K562 (cell line): ENCODE results near the gene IPO9. TPM values are rescaled to one million over a fixed set of nuclear protein-coding genes. Genes with fewer than 3 reads are reported as not detected.

Source experiments
- ATAC-seq: fragments of 200-7000 bp; cut with Tn5 transposase; 3 replicates; pipeline ENCODE4 v1.9.1; 2020; ENCODE audit warnings: moderate library complexity
- BruUV-seq: library from RNA; stranded (reverse); fragments of 400-500 nt; replicated peaks from 2 replicates; lab custom pipeline; 2021; lab: Mats Ljungman, UMichigan
- CTCF ChIA-PET: fragments of 300-600 bp; formaldehyde crosslinking; extraction: SDS; loops from one replicate; lab custom pipeline; 2021; ENCODE audit warnings: low intra/inter-chr PET ratio; lab: Yijun Ruan, JAX
- POLR2A ChIA-PET: fragments of 300-600, 350-650 bp; sonication (Branson Sonifier 250); formaldehyde crosslinking; extraction: SDS; loops from one replicate; lab custom pipeline; 2021; ENCODE audit warnings: antibody characterized with exemption, inconsistent platforms; lab: Yijun Ruan, JAX
- DNase-seq, 4 experiments: peaks; one replicate each; pipeline versions ENCODE4 v3.0.0 to v3.0.0-alpha.2; 2011 to 2018; ENCODE audit warnings: low spot score in 3 of 4, mixed read lengths in 3 of 4; ENCODE audit errors: extremely low read depth in 1 of 4
- FAIRE-seq: peaks from 2 replicates; lab custom pipeline; 2011; peaks lifted over from hg19 to GRCh38; lab: Jason Lieb, UNC
- H2AFZ ChIP-seq: 2 replicates; pipeline ENCODE4 v1.6.0; 2011; ENCODE audit warnings: low read depth, low read length, control low read depth, inconsistent platforms
- H3K27ac ChIP-seq: fragments of 200-600 bp; 3 replicates; pipeline ENCODE4 v1.8.0; 2011; ENCODE audit warnings: low read depth, mild to moderate bottlenecking, control low read depth, inconsistent platforms, low read length, moderate library complexity, mixed read lengths; ENCODE audit errors: extremely low read depth
- H3K27me3 ChIP-seq, 2 experiments: fragments of 300-600 bp in 1 of 2; 2 replicates in 1 of 2; 3 replicates in 1 of 2; pipeline versions ENCODE4 v1.6.0 to v1.8.0; 2011; ENCODE audit warnings: inconsistent platforms in 2 of 2, low read length in 2 of 2, mild to moderate bottlenecking in 1 of 2, mixed read lengths in 1 of 2, moderate library complexity in 1 of 2; ENCODE audit not compliant: control insufficient read depth in 2 of 2, insufficient read depth in 2 of 2
- H3K36me3 ChIP-seq: fragments of 300-600 bp; 3 replicates; pipeline ENCODE4 v1.8.0; 2011; ENCODE audit warnings: mild to moderate bottlenecking, low read length, inconsistent platforms; ENCODE audit not compliant: control insufficient read depth, insufficient read depth
- H3K4me1 ChIP-seq, 2 experiments: fragments of 200-600 bp in 1 of 2; replicated peaks in 1 of 2; 2 replicates in 1 of 2; 3 replicates in 1 of 2; pipeline versions ENCODE4 v1.5.1 to v1.8.0; 2011; ENCODE audit warnings: inconsistent platforms in 2 of 2, low read length in 2 of 2, mild to moderate bottlenecking in 1 of 2, mixed read lengths in 1 of 2, moderate library complexity in 1 of 2; ENCODE audit not compliant: control insufficient read depth in 2 of 2, insufficient read depth in 2 of 2
- H3K4me2 ChIP-seq: 2 replicates; pipeline ENCODE4 v1.6.1; 2011; ENCODE audit warnings: low read length, control low read depth, inconsistent platforms, mixed read lengths; ENCODE audit not compliant: insufficient read depth
- H3K4me3 ChIP-seq: fragments of 200-600 bp; sonication (generic), shearing (Covaris generic); 2 replicates; pipeline ENCODE4 v1.5.1; 2016; ENCODE audit warnings: control low read depth, inconsistent platforms
- H3K79me2 ChIP-seq: fragments of 200-600 bp; 3 replicates; pipeline ENCODE4 v1.8.0; 2011; ENCODE audit warnings: low read length, inconsistent platforms; ENCODE audit not compliant: control insufficient read depth, insufficient read depth
- H3K9ac ChIP-seq, 2 experiments: 2 replicates each; pipeline versions ENCODE4 v1.6.0 to v1.6.1; 2011; ENCODE audit warnings: low read depth in 2 of 2, low read length in 2 of 2, control low read depth in 1 of 2, inconsistent platforms in 1 of 2, mild to moderate bottlenecking in 1 of 2, mixed read lengths in 1 of 2; ENCODE audit not compliant: insufficient read depth in 1 of 2
- H3K9me1 ChIP-seq: one replicate; pipeline ENCODE4 v1.6.0; 2011; ENCODE audit warnings: inconsistent platforms, mild to moderate bottlenecking, low read length, moderate library complexity; ENCODE audit not compliant: control insufficient read depth, insufficient read depth
- H3K9me3 ChIP-seq: replicated peaks from 2 replicates; pipeline ENCODE4 v1.5.1; 2011; ENCODE audit warnings: low read depth, low read length, inconsistent platforms; ENCODE audit not compliant: control insufficient read depth, insufficient read depth
- H4K20me1 ChIP-seq: replicated peaks from 2 replicates; pipeline ENCODE4 v1.6.1; 2011; ENCODE audit warnings: low read length, inconsistent platforms, mixed read lengths; ENCODE audit not compliant: control insufficient read depth, insufficient read depth
- KDM1A ChIP-seq, 2 experiments: fragments of 450-650 bp; IDR thresholded peaks; 2 replicates each; pipeline ENCODE4 v1.6.1; 2016; ENCODE audit warnings: mild to moderate bottlenecking in 2 of 2
- NFIX ChIP-seq: fragments of 250-450 bp; sonication (Bioruptor Pico); IDR thresholded peaks from 2 replicates; pipeline ENCODE4 v1.4.0; 2020; ENCODE audit warnings: low read depth, mild to moderate bottlenecking, moderate library complexity
- NFYB ChIP-seq: IDR thresholded peaks from 2 replicates; pipeline ENCODE4 v1.6.1; 2011; ENCODE audit warnings: mild to moderate bottlenecking, moderate library complexity; ENCODE audit not compliant: insufficient read length; ENCODE audit errors: extremely low read depth
- ZBTB5 ChIP-seq: fragments of 450-650 bp; IDR thresholded peaks from 2 replicates; pipeline ENCODE4 v1.6.1; 2017; ENCODE audit warnings: antibody characterized with exemption
- ZNF134 ChIP-seq: fragments of 250-450 bp; sonication (Bioruptor Pico); conservative IDR thresholded peaks from 2 replicates; pipeline ENCODE4 v1.4.0; 2020
- ZNF695 ChIP-seq: fragments of 450-650 bp; formaldehyde crosslinking; IDR thresholded peaks from 2 replicates; pipeline ENCODE4 v1.4.0; 2020; ENCODE audit warnings: mild to moderate bottlenecking, moderate library complexity
- WGBS: fragments of 100-300 bp; shearing (Covaris generic); methylation state at CpG from one replicate; pipeline ENCODE4 v1.1.6; 2016; ENCODE audit warnings: low coverage, mixed read lengths; ENCODE audit not compliant: insufficient coverage; ENCODE audit errors: missing lambda C conversion rate; 5-methylcytosine and 5-hydroxymethylcytosine counted together
- in situ Hi-C: fragments of 300-500 bp; cut with MboI; formaldehyde crosslinking; loops from 4 replicates; pipeline ENCODE4 v1.15.0; 2018; ENCODE audit warnings: inconsistent platforms, mixed read lengths
- intact Hi-C: fragments of 100-400 bp; cut with micrococcal nuclease; formaldehyde crosslinking; loops from 2 replicates; pipeline ENCODE4 v1.14.2; 2022
- polyA plus RNA-seq, 8 experiments: library from polyadenylated mRNA; depleted of rRNA in 4 of 8; stranded (reverse) in 5 of 8; unstranded in 3 of 8; fragments of >200 nt; fragmentation: Nextera tagmentation in 2 of 8; fragmentation: Illumina TruSeq in 1 of 8; extraction: Ambion mirVana in 2 of 8; extraction: Trizol in 1 of 8; gene quantifications; 2 replicates each; pipeline versions ENCODE4 v1.2.1 to v1.2.3, GENCODE V29; 2011 to 2014; ENCODE audit warnings: inconsistent platforms in 1 of 8, missing spikeins in 1 of 8
- total RNA-seq, 7 experiments: library from RNA; depleted of rRNA in 6 of 7; stranded (reverse); fragments of >200 nt in 6 of 7; fragmentation: Illumina TruSeq in 2 of 7; extraction: Trizol in 2 of 7; gene quantifications; 2 replicates each; pipeline versions ENCODE4 v1.2.1 to v1.2.3, GENCODE V29; 2011 to 2021; ENCODE audit warnings: low replicate concordance in 1 of 7
- TF ChIP-seq, protein P1 (sequence below): fragments of 250-450 bp; sonication (Bioruptor Pico); IDR thresholded peaks from 2 replicates; pipeline ENCODE4 v1.5.1; 2021; ENCODE audit warnings: mild to moderate bottlenecking
- TF ChIP-seq, protein P2 (sequence below): fragments of 450-650 bp; IDR thresholded peaks from 2 replicates; pipeline ENCODE4 v1.6.1; 2016; ENCODE audit warnings: mild to moderate bottlenecking, moderate library complexity

The IPO9 gene
- total and polyA plus RNA-seq, 9 of the 15 experiments (the other 6 are each of a cell fraction or from before 2014, with no cell fraction given), result 27.9 to 78.6 (median 43.9) TPM

GRCh38 chr1:201851949-201852348 is 23.0 kb downstream of the IPO9 start:
- in situ Hi-C loops (no loop called here), intact Hi-C loops (no loop called here)
- FAIRE-seq (no peak), ATAC-seq (no peak), DNase-seq (no peak)
- H3K36me3 ChIP-seq, result peaks cover 99% of the 10 kb centered on the region
- WGBS, result 86% methylated on average over 1 of the region's 1 CpG
- no peak overlapping the region for H3K4me2 ChIP-seq
- H3K4me1 ChIP-seq, result no peaks in the 10 kb centered on the region
- H3K79me2 ChIP-seq, result peaks cover 15% of the 10 kb centered on the region; the same call in 2 of the 3 replicates
- no peak overlapping the region for H3K4me3 ChIP-seq
- no TSS peak for BruUV-seq
- POLR2A ChIA-PET, result interaction anchor here (0.5 to 1.8 kb wide), 2 partner anchors 26 to 28 kb away, joined by 3 to 4 read pairs; no protein-coding TSS in a partner anchor
- H3K9me3 ChIP-seq, result no peaks in the 10 kb centered on the region
- no peaks in the 10 kb centered on the region; the same call in 1 of the 2 replicates for H4K20me1 ChIP-seq
- no peaks in the 10 kb centered on the region for H3K9me1 ChIP-seq
- no peak overlapping the region for H3K27ac ChIP-seq
- H3K27me3 ChIP-seq, result no peaks in the 10 kb centered on the region
- H2AFZ ChIP-seq, result no peak overlapping the region
- CTCF ChIA-PET, result interaction anchor here (0.6 kb wide), 1 partner anchor 148 kb away, joined by 4 read pairs; no protein-coding TSS in a partner anchor
- no peak overlapping the region for H3K9ac ChIP-seq
- TF ChIP-seq ZNF695 (no peak), NFIX (CRISPR knock-in tag) (no peak), ZBTB5 (no peak), ZNF134 (CRISPR knock-in tag) (no peak), KDM1A (IDR thresholded peaks at IDR 0.05) (no peak), NFYB (no peak)
- TF ChIP-seq, protein P1, sequence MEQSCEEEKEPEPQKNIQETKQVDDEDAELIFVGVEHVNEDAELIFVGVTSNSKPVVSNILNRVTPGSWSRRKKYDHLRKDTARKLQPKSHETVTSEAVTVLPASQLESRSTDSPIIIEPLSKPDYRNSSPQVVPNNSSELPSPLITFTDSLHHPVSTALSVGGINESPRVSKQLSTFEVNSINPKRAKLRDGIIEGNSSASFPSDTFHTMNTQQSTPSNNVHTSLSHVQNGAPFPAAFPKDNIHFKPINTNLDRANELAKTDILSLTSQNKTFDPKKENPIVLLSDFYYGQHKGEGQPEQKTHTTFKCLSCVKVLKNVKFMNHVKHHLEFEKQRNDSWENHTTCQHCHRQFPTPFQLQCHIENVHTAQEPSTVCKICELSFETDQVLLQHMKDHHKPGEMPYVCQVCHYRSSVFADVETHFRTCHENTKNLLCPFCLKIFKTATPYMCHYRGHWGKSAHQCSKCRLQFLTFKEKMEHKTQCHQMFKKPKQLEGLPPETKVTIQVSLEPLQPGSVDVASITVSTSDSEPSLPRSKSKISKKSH (CRISPR knock-in tag), result no peak
- TF ChIP-seq, protein P2, sequence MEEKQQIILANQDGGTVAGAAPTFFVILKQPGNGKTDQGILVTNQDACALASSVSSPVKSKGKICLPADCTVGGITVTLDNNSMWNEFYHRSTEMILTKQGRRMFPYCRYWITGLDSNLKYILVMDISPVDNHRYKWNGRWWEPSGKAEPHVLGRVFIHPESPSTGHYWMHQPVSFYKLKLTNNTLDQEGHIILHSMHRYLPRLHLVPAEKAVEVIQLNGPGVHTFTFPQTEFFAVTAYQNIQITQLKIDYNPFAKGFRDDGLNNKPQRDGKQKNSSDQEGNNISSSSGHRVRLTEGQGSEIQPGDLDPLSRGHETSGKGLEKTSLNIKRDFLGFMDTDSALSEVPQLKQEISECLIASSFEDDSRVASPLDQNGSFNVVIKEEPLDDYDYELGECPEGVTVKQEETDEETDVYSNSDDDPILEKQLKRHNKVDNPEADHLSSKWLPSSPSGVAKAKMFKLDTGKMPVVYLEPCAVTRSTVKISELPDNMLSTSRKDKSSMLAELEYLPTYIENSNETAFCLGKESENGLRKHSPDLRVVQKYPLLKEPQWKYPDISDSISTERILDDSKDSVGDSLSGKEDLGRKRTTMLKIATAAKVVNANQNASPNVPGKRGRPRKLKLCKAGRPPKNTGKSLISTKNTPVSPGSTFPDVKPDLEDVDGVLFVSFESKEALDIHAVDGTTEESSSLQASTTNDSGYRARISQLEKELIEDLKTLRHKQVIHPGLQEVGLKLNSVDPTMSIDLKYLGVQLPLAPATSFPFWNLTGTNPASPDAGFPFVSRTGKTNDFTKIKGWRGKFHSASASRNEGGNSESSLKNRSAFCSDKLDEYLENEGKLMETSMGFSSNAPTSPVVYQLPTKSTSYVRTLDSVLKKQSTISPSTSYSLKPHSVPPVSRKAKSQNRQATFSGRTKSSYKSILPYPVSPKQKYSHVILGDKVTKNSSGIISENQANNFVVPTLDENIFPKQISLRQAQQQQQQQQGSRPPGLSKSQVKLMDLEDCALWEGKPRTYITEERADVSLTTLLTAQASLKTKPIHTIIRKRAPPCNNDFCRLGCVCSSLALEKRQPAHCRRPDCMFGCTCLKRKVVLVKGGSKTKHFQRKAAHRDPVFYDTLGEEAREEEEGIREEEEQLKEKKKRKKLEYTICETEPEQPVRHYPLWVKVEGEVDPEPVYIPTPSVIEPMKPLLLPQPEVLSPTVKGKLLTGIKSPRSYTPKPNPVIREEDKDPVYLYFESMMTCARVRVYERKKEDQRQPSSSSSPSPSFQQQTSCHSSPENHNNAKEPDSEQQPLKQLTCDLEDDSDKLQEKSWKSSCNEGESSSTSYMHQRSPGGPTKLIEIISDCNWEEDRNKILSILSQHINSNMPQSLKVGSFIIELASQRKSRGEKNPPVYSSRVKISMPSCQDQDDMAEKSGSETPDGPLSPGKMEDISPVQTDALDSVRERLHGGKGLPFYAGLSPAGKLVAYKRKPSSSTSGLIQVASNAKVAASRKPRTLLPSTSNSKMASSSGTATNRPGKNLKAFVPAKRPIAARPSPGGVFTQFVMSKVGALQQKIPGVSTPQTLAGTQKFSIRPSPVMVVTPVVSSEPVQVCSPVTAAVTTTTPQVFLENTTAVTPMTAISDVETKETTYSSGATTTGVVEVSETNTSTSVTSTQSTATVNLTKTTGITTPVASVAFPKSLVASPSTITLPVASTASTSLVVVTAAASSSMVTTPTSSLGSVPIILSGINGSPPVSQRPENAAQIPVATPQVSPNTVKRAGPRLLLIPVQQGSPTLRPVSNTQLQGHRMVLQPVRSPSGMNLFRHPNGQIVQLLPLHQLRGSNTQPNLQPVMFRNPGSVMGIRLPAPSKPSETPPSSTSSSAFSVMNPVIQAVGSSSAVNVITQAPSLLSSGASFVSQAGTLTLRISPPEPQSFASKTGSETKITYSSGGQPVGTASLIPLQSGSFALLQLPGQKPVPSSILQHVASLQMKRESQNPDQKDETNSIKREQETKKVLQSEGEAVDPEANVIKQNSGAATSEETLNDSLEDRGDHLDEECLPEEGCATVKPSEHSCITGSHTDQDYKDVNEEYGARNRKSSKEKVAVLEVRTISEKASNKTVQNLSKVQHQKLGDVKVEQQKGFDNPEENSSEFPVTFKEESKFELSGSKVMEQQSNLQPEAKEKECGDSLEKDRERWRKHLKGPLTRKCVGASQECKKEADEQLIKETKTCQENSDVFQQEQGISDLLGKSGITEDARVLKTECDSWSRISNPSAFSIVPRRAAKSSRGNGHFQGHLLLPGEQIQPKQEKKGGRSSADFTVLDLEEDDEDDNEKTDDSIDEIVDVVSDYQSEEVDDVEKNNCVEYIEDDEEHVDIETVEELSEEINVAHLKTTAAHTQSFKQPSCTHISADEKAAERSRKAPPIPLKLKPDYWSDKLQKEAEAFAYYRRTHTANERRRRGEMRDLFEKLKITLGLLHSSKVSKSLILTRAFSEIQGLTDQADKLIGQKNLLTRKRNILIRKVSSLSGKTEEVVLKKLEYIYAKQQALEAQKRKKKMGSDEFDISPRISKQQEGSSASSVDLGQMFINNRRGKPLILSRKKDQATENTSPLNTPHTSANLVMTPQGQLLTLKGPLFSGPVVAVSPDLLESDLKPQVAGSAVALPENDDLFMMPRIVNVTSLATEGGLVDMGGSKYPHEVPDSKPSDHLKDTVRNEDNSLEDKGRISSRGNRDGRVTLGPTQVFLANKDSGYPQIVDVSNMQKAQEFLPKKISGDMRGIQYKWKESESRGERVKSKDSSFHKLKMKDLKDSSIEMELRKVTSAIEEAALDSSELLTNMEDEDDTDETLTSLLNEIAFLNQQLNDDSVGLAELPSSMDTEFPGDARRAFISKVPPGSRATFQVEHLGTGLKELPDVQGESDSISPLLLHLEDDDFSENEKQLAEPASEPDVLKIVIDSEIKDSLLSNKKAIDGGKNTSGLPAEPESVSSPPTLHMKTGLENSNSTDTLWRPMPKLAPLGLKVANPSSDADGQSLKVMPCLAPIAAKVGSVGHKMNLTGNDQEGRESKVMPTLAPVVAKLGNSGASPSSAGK, result no peak
